BJ (cell line): ENCODE data around the gene GRAMD4. TPM values are rescaled to one million over a fixed set of nuclear protein-coding genes. Genes with fewer than 3 reads are reported as not detected.
"Not testable (repeated sequence)": the region's sequence is repeated elsewhere in the genome, so short reads cannot be mapped to it uniquely, and the experiment has no call there.

Experiments used
- CTCF ChIA-PET: fragments of 350-600 bp; formaldehyde crosslinking; extraction: SDS; loops from one replicate; lab custom pipeline; 2021; ENCODE audit warnings: antibody characterized with exemption, inconsistent platforms; lab: Yijun Ruan, JAX
- POLR2A ChIA-PET: fragments of 300-600 bp; sonication (Branson Sonifier 250); formaldehyde crosslinking; extraction: SDS; loops from one replicate; lab custom pipeline; 2021; ENCODE audit warnings: antibody characterized with exemption; lab: Charles Lee
- DNase-seq: peaks from one replicate; pipeline ENCODE4 v3.0.0-alpha.2; 2011; ENCODE audit warnings: low read depth
- H3K27me3 ChIP-seq: 2 replicates; pipeline ENCODE4 v1.6.0; 2011; ENCODE audit warnings: low read length; ENCODE audit not compliant: control insufficient read depth, insufficient read depth
- H3K36me3 ChIP-seq: 2 replicates; pipeline ENCODE4 v1.5.1; 2011; ENCODE audit warnings: low read length; ENCODE audit not compliant: control insufficient read depth, insufficient read depth
- H3K4me3 ChIP-seq: 2 replicates; pipeline ENCODE4 v1.5.1; 2011; ENCODE audit warnings: low read depth, mild to moderate bottlenecking, control low read depth, low read length
- CTCF ChIP-seq: IDR thresholded peaks from 2 replicates; pipeline ENCODE4 v1.5.1; 2011; ENCODE audit warnings: low read depth, mild to moderate bottlenecking, control low read depth, inconsistent platforms, low read length, moderate library complexity; ENCODE audit not compliant: insufficient read depth
- polyA plus RNA-seq: library from polyadenylated mRNA; depleted of rRNA; stranded (reverse); fragments of >200 nt; gene quantifications from 2 replicates; pipeline ENCODE4 v1.2.3, GENCODE V29; 2011

Gene GRAMD4
- polyA plus RNA-seq, 1 experiment = 10.3 TPM

DNA sequence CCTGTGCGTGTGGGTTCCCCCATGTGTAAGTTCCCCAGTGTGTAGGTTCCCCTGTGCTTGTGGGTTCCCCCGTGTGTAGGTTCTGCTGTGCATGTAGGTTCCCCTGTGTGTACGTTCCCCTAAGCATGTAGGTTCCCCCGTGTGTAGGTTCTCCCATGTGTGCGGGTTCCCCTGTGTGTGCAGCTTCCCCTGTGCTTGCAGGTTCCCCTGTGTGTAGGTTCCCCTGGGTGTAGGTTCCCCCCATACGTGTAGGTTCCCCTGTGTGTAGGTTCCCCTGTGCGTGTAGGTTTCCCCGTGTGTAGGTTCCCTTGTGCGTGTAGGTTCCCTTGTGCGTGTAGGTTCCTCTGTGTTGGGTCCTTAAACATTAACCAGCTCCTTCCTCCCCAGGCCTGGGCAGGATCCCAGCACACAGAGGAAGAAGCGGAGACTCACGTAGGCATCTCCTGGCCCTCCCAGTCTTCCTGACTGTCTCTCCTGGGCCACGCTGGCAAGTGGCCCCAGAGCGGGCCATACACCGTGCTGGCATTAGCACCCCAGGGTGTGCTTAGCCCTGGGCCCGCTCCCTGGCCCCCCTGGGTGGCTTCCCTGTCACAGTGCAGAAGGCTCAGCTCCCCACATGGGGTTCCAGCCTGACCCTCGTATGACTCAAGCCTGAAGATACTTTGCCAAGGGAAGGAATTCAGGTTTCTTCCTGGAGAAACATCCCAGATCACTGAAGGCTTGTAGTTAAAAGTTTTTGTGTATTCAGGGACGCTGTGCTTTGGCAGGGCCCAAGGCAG is 2.8 kb upstream of the GRAMD4 start:
- no peak for DNase-seq
- no peak for TF ChIP-seq CTCF
- ChIA-PET CTCF (no interaction called here), POLR2A (no interaction called here)
- no peaks in the 10 kb centered on the region for H3K36me3 ChIP-seq
- no peaks in the 10 kb centered on the region for H3K27me3 ChIP-seq
- no peak overlapping the region for H3K4me3 ChIP-seq

- TF ChIP-seq CTCF = no peak
- Histone ChIP-seq H3K36me3 (no peaks in the 10 kb centered on the region), H3K4me3 (no peak overlapping the region), H3K27me3 (no peaks in the 10 kb centered on the region)
- no peak for DNase-seq
- ChIA-PET CTCF (no interaction called here), POLR2A (no interaction called here)
Measured at GRCh38 chr22:46617986-46618647, 2.1 kb upstream of the GRAMD4 start.

- no peaks in the 10 kb centered on the region for H3K27me3 ChIP-seq
- CTCF ChIA-PET = no interaction called here
- H3K36me3 ChIP-seq = no peaks in the 10 kb centered on the region
- no peak overlapping the region for H3K4me3 ChIP-seq
- no peak for DNase-seq
- no peak for TF ChIP-seq CTCF
- POLR2A ChIA-PET = no interaction called here
Measured at GRCh38 chr22:46618667-46619066, 1.5 kb upstream of the GRAMD4 start.

DNA sequence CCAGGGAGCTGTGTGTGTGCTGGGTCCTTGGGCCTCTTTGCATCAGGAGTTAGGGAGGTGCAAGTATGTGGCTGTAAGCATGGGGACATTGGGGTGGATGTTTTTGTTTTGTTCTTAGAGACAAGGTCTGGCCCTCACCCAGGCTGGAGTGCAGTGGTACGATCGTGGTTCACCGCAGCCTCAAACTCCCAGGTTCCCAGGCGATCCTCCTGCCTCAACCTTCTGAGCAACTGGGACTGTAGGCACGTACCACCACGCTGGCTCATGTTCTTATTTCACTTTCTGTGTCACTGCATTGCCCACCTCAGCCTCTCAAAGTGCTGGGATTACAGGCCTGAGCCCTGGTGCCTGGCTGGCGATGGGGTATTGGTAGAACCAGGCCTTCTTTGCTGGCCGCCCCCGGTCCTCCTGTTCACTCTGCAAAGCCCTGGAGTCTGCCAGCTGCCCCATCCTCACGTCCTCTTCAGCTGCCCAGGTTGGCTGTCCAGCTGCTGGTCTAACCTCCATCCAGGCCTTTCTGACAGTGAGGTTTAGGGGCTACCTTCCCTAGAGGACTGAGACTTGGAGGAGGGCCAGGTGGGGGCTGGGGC is 851 bp upstream of the GRAMD4 start:
- TF ChIP-seq CTCF = no peak
- POLR2A ChIA-PET = no interaction called here
- H3K36me3 ChIP-seq = no peaks in the 10 kb centered on the region
- no peak overlapping the region for H3K4me3 ChIP-seq
- DNase-seq = no peak
- no peaks in the 10 kb centered on the region for H3K27me3 ChIP-seq
- CTCF ChIA-PET = interaction anchor here (0.6 kb wide), 1 partner anchor 10 kb away, joined by 3 read pairs; no protein-coding TSS in a partner anchor

DNA sequence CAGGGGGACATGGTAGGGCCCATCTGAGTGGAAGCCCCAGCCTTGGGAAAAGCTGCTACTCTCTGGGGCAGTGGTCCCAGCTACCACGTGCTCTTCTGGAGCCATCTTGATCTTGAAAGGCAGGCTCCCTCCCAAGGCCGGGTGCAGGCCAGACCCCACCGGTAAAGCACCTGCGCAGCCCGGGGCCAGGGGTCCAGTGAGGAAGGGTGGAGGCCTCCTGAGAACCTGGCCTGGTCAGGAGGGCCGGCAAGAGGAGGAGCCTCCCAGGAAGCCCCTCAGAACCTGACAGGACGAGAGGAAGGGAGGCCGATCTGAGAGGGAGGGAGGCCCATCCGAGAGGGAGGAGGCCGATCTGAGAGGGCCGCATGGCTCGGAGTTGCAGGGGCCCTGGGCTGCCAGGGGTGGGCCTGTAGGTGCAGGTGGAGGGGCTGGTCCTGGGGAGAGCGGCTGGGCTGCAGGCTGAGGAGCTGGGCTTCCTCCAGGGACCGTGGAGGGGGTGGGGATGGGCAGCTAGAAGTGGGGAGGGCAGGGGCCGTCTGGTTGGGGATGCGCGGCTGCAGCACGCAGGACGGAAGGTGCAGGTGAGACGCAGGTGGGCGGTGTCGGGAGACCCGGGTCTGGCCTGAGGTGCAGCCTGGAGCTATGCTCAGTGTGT is 529 bp downstream of the GRAMD4 start:
- no peak for DNase-seq
- POLR2A ChIA-PET = no interaction called here
- no peak overlapping the region for H3K4me3 ChIP-seq
- CTCF ChIA-PET = no interaction called here
- H3K36me3 ChIP-seq = no peaks in the 10 kb centered on the region
- TF ChIP-seq CTCF = no peak
- H3K27me3 ChIP-seq = no peaks in the 10 kb centered on the region

GRCh38 chr22:46621243-46621930 is 1.2 kb downstream of the GRAMD4 start:
- H3K4me3 ChIP-seq, DNase-seq, H3K36me3 ChIP-seq, H3K27me3 ChIP-seq, POLR2A ChIA-PET, CTCF ChIA-PET: not testable (repeated sequence)
